ENCODE measurements around the gene BEND4. TPM values are rescaled to one million over a fixed set of nuclear protein-coding genes. Genes with fewer than 3 reads are reported as not detected.

BEND4 gene
- total and polyA plus RNA-seq, 4 donors: 0.02 to 0.51 (median 0.11) TPM

- no peaks in the 10 kb centered on the region for H3K4me1 ChIP-seq (ENCODE audit: control insufficient read depth in 5 of 5, insufficient read depth in 5 of 5, low read length in 5 of 5)
- H3K4me3 ChIP-seq: no peak overlapping the region
- ATAC-seq (ENCODE audit: insufficient read depth, low FRiP score): no peak
- H3K27me3 ChIP-seq (ENCODE audit: control insufficient read depth in 3 of 3, insufficient read depth in 3 of 3, low read length in 2 of 3): no peaks in the 10 kb centered on the region
- TF ChIP-seq CTCF (IDR thresholded peaks at IDR 0.05; ENCODE audit: control extremely low read depth, extremely low read depth): no peak
- H3K27ac ChIP-seq (ENCODE audit: low read depth in 1 of 2, low read length in 1 of 2): no peak overlapping the region
- H3K9ac ChIP-seq (ENCODE audit: insufficient read depth in 1 of 2, low read length in 2 of 2): no peak overlapping the region
- H3K9me3 ChIP-seq (ENCODE audit: control insufficient read depth in 4 of 4, insufficient read depth in 3 of 4, low read length in 3 of 4): peaks cover 0 to 1% (median 0%) of the 10 kb centered on the region in 4 donors
- 57 to 74% methylated on average over 12 of the region's 12 CpGs for WGBS, 2 donors
- H3K36me3 ChIP-seq (ENCODE audit: control insufficient read depth in 4 of 4, insufficient read depth in 4 of 4, low read length in 4 of 4): no peaks in the 10 kb centered on the region
- no peak for DNase-seq
These were observed 32.6 kb downstream of the BEND4 start for GRCh38 chr4:42119886-42120285.

GRCh38 chr4:42112846-42113245 lies 39.6 kb downstream of the BEND4 start:
- 72 to 73% methylated on average over 3 of the region's 3 CpGs for WGBS, 2 donors
- ATAC-seq (ENCODE audit: insufficient read depth, low FRiP score) (no peak), DNase-seq (no peak)
- no peaks in the 10 kb centered on the region for H3K9me3 ChIP-seq (ENCODE audit: control insufficient read depth in 4 of 4, insufficient read depth in 3 of 4, low read length in 3 of 4)
- H3K36me3 ChIP-seq (ENCODE audit: control insufficient read depth in 4 of 4, insufficient read depth in 4 of 4, low read length in 4 of 4): no peaks in the 10 kb centered on the region
- H3K27me3 ChIP-seq (ENCODE audit: control insufficient read depth in 3 of 3, insufficient read depth in 3 of 3, low read length in 2 of 3): no peaks in the 10 kb centered on the region
- H3K4me1 ChIP-seq (ENCODE audit: control insufficient read depth in 5 of 5, insufficient read depth in 5 of 5, low read length in 5 of 5): peaks cover 0 to 2% (median 0%) of the 10 kb centered on the region in 5 donors
- no peak for TF ChIP-seq CTCF (IDR thresholded peaks at IDR 0.05; ENCODE audit: control extremely low read depth, extremely low read depth)
- no peak overlapping the region for H3K27ac ChIP-seq (ENCODE audit: low read depth in 1 of 2, low read length in 1 of 2)
- no peak overlapping the region for H3K4me3 ChIP-seq
- H3K9ac ChIP-seq (ENCODE audit: insufficient read depth in 1 of 2, low read length in 2 of 2): no peak overlapping the region

- Histone ChIP-seq H3K4me1 (ENCODE audit: control insufficient read depth in 5 of 5, insufficient read depth in 5 of 5, low read length in 5 of 5) (no peaks in the 10 kb centered on the region), H3K4me3 (no peak overlapping the region), H3K36me3 (ENCODE audit: control insufficient read depth in 4 of 4, insufficient read depth in 4 of 4, low read length in 4 of 4) (no peaks in the 10 kb centered on the region), H3K9me3 (ENCODE audit: control insufficient read depth in 4 of 4, insufficient read depth in 3 of 4, low read length in 3 of 4) (peaks cover 0 to 2% (median 0%) of the 10 kb centered on the region in 4 donors), H3K9ac (ENCODE audit: insufficient read depth in 1 of 2, low read length in 2 of 2) (no peak overlapping the region), H3K27me3 (ENCODE audit: control insufficient read depth in 3 of 3, insufficient read depth in 3 of 3, low read length in 2 of 3) (no peaks in the 10 kb centered on the region), H3K27ac (ENCODE audit: low read depth in 1 of 2, low read length in 1 of 2) (no peak overlapping the region)
- 34 to 53% methylated on average over 2 of the region's 2 CpGs for WGBS, 2 donors
- DNase-seq (no peak), ATAC-seq (ENCODE audit: insufficient read depth, low FRiP score) (no peak)
- TF ChIP-seq CTCF (IDR thresholded peaks at IDR 0.05; ENCODE audit: control extremely low read depth, extremely low read depth): no peak
These were observed 47.9 kb downstream of the BEND4 start for GRCh38 chr4:42104521-42104920.

DNA sequence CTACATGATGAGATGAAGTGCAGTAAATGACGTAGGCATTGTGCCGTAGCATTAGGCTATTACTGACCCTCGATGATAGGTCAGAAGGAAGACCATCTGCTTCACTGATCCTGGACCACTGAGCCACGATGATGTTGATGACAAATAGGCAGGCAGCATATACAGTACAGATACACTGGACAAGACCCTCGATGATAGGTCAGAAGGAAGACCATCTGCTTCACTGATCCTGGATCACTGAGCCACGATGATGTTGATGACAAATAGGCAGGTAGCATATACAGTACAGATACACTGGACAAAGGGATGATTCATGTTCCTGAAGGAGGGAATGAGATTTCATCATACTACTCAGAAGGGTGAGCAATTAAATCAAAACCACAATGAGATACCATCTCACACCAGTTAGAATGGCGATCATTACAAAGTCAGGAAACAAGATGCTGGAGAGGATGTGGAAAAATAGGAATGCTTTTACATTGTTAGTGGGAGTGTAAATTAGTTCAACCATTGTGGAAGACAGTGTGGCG lies 50.9 kb downstream of the BEND4 start:
- no peak for TF ChIP-seq CTCF (IDR thresholded peaks at IDR 0.05; ENCODE audit: control extremely low read depth, extremely low read depth)
- no peak for ATAC-seq (ENCODE audit: insufficient read depth, low FRiP score)
- no peaks in the 10 kb centered on the region for H3K36me3 ChIP-seq (ENCODE audit: control insufficient read depth in 4 of 4, insufficient read depth in 4 of 4, low read length in 4 of 4)
- no peak overlapping the region for H3K9ac ChIP-seq (ENCODE audit: insufficient read depth in 1 of 2, low read length in 2 of 2)
- H3K27ac ChIP-seq (ENCODE audit: low read depth in 1 of 2, low read length in 1 of 2): no peak overlapping the region
- H3K27me3 ChIP-seq (ENCODE audit: control insufficient read depth in 3 of 3, insufficient read depth in 3 of 3, low read length in 2 of 3): no peaks in the 10 kb centered on the region
- no peaks in the 10 kb centered on the region for H3K4me1 ChIP-seq (ENCODE audit: control insufficient read depth in 5 of 5, insufficient read depth in 5 of 5, low read length in 5 of 5)
- no peak overlapping the region for H3K4me3 ChIP-seq
- peaks cover 0 to 2% (median 0%) of the 10 kb centered on the region in 4 donors for H3K9me3 ChIP-seq (ENCODE audit: control insufficient read depth in 4 of 4, insufficient read depth in 3 of 4, low read length in 3 of 4)
- WGBS, 2 donors: 92 to 93% methylated on average over 8 of the region's 8 CpGs
- no peak for DNase-seq

All from lung (tissue), 12 donors.